ENCODE measurements around the gene SLC38A10. TPM values are rescaled to one million over a fixed set of nuclear protein-coding genes. Genes with fewer than 3 reads are reported as not detected.
A peak's percentile ranks its signal among the peaks of the same experiment; 100 is the strongest.

The SLC38A10 gene
- 67.1 and 71.6 TPM in 2 replicates for total RNA-seq

GRCh38 chr17:81295031-81295675 lies at the start of gene SLC38A10:
Gene SLC38A10 (minus strand): TSS chr17:81295307. CDS start chr17:81294921, 386 bp downstream.
- H3K4me3 ChIP-seq (ENCODE audit: low read depth, low read length), result peak within 1 kb of the TSS; percentile 76
- no peak for DNase-seq (ENCODE audit: low read depth)
- TF ChIP-seq CTCF (conservative IDR thresholded peaks at IDR 0.05; ENCODE audit: low read depth, low read length), result peak; percentile 16

- DNase-seq (ENCODE audit: low read depth), result no peak
- H3K4me3 ChIP-seq (ENCODE audit: low read depth, low read length), result peak overlapping the region; percentile 97
- no peak for TF ChIP-seq CTCF (conservative IDR thresholded peaks at IDR 0.05; ENCODE audit: low read depth, low read length)
Measured at GRCh38 chr17:81342269-81343070, 47.4 kb upstream of the SLC38A10 start.

GRCh38 chr17:81341516-81342268 lies 46.6 kb upstream of the SLC38A10 start:
- TF ChIP-seq CTCF (conservative IDR thresholded peaks at IDR 0.05; ENCODE audit: low read depth, low read length), result no peak
- no peak for DNase-seq (ENCODE audit: low read depth)
- H3K4me3 ChIP-seq (ENCODE audit: low read depth, low read length), result peak overlapping the region; percentile 97

- no peak for TF ChIP-seq CTCF (conservative IDR thresholded peaks at IDR 0.05; ENCODE audit: low read depth, low read length)
- DNase-seq (ENCODE audit: low read depth), result no peak
- peak overlapping the region; percentile 97 for H3K4me3 ChIP-seq (ENCODE audit: low read depth, low read length)
Measured at GRCh38 chr17:81340607-81341515, 45.8 kb upstream of the SLC38A10 start.

- H3K4me3 ChIP-seq (ENCODE audit: low read depth, low read length), result peak overlapping the region; percentile 14
- no peak for DNase-seq (ENCODE audit: low read depth)
- no peak for TF ChIP-seq CTCF (conservative IDR thresholded peaks at IDR 0.05; ENCODE audit: low read depth, low read length)
Measured at GRCh38 chr17:81339534-81340296, 44.6 kb upstream of the SLC38A10 start.

- no peak overlapping the region for H3K4me3 ChIP-seq (ENCODE audit: low read depth, low read length)
- no peak for DNase-seq (ENCODE audit: low read depth)
- TF ChIP-seq CTCF (conservative IDR thresholded peaks at IDR 0.05; ENCODE audit: low read depth, low read length), result no peak
Measured at GRCh38 chr17:81339191-81339533, 44.1 kb upstream of the SLC38A10 start.
